ENCODE measurements around the gene BORCS6. TPM values are rescaled to one million over a fixed set of nuclear protein-coding genes. Genes with fewer than 3 reads are reported as not detected.

BORCS6 gene
- total RNA-seq, 4 donors from 2014 or later: 12.6 to 22.6 (median 17.9) TPM

DNA sequence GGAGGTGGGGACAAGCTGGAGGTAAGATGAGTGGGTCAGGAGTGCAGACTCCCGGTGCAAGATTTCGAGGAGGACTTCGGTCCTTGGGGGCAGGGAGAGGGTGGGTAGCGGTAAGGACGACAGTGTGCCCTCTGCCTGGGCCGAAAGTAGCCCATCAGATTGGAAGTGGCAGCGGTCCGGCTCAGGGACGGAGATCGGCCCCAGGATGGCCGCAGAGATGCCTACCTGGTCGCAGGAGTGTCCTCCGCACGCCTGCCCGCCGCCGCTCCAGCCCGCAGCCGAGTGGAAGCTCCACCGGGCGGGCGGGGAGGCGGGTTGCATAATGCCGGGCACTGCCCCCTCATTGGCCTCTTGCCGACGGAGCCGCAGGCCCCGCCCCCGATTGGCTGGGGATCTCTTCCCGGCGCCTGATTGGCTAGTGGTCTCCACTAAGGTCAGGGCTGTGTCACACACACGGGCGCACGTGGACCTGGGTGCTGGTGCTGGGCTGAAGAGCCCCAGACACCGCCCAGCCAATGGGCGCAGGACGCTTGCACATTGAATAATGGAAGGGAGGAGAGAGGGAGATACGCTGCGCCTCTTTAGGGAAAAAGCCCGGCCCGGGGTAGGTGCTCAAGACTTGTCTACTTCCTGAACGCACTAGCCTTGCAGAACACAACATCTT, 37.7 kb downstream of the BORCS6 start, which contains the start of gene PER1:
TSS of gene PER1 (minus strand) at position 293 of the 664 bp plus-strand sequence. CDS start 1,698 bp downstream, outside the sequence.
- H3K9me3 ChIP-seq: no peaks in the 10 kb centered on the region
- H3K4me1 ChIP-seq: peaks cover 2 to 40% (median 27%) of the 10 kb centered on the region in 4 donors
- peak within 1 kb of the TSS; percentile 91 to 99 (median 99) for H3K27ac ChIP-seq
- H3K36me3 ChIP-seq: peaks cover 0 to 38% (median 9%) of the 10 kb centered on the region in 3 donors
- H3K4me3 ChIP-seq: peak within 1 kb of the TSS; percentile 37 to 62 (median 55)
- no peaks in the 10 kb centered on the region for H3K27me3 ChIP-seq
- TF ChIP-seq, protein P1, sequence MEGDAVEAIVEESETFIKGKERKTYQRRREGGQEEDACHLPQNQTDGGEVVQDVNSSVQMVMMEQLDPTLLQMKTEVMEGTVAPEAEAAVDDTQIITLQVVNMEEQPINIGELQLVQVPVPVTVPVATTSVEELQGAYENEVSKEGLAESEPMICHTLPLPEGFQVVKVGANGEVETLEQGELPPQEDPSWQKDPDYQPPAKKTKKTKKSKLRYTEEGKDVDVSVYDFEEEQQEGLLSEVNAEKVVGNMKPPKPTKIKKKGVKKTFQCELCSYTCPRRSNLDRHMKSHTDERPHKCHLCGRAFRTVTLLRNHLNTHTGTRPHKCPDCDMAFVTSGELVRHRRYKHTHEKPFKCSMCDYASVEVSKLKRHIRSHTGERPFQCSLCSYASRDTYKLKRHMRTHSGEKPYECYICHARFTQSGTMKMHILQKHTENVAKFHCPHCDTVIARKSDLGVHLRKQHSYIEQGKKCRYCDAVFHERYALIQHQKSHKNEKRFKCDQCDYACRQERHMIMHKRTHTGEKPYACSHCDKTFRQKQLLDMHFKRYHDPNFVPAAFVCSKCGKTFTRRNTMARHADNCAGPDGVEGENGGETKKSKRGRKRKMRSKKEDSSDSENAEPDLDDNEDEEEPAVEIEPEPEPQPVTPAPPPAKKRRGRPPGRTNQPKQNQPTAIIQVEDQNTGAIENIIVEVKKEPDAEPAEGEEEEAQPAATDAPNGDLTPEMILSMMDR (IDR thresholded peaks at IDR 0.05): peak in 1 of 6 experiments; percentile 19
- TF ChIP-seq POLR2A (IDR thresholded peaks at IDR 0.05): peak; percentile 89 to 96
- DNase-seq: peak; percentile 88 to 97 (median 97)

DNA sequence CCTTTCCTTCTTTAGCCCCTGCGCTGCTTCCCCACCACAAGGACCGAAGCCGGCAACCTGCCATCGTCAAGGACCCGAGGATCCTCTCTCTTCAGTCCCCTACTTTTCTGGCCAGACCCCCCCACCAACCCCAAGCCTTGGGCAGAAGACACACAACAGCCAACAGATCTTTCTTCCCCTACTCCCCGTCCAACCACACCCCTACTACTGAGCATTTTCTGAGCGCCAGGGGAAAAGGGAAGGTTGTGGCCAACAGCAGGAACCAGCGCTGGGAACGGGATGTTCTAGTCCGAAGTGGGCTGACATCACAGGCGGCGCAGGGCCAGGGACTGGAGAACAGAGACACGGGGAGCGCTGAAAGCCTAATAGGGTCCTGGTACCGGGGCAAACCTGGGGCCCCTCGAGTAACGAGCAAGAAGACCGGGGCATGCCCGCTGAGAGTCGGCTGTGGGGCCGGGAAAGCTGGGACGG, 38.3 kb downstream of the BORCS6 start:
- H3K27ac ChIP-seq: peak overlapping the region; percentile 91 to 99 (median 99)
- no peaks in the 10 kb centered on the region for H3K27me3 ChIP-seq
- H3K4me1 ChIP-seq: peaks cover 2 to 36% (median 26%) of the 10 kb centered on the region in 4 donors
- peak overlapping the region; percentile 37 to 62 (median 55) for H3K4me3 ChIP-seq
- peak; percentile 79 to 94 (median 84) for DNase-seq
- peaks cover 0 to 43% (median 9%) of the 10 kb centered on the region in 3 donors for H3K36me3 ChIP-seq
- H3K9me3 ChIP-seq: no peaks in the 10 kb centered on the region
- peak in 1 of 2 donors; percentile 29 for TF ChIP-seq POLR2A (IDR thresholded peaks at IDR 0.05)
- TF ChIP-seq, protein P1 (IDR thresholded peaks at IDR 0.05): no peak

DNA sequence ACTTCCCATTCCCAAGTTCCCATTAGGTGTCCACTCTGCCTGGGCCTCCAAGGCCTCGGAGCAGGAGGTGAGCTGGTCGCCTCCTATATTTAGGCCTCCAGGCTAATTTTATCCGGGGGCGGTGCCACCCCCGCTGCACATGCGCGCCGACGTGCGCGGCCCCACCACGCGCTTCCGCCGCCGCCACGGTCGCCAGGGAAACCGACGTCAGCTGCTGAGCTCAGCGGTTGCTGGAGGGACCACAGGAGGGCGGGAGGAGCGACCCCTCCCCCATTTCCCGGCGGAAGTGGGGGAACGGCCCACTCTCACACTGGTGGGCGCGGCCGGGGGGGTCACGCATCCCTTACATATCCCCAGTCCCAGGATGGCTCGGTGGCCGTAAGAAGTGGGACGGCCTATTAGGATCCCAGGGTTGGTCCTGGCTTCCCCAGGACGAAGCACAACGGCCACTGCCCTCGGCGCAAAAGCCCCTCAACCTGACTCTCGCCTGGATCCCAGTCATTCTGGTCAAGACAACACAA, 38.8 kb downstream of the BORCS6 start:
- Histone ChIP-seq H3K36me3 (peaks cover 0 to 48% (median 9%) of the 10 kb centered on the region in 3 donors), H3K4me3 (peak overlapping the region; percentile 37 to 62 (median 55)), H3K9me3 (no peaks in the 10 kb centered on the region), H3K27me3 (no peaks in the 10 kb centered on the region), H3K4me1 (peaks cover 2 to 36% (median 26%) of the 10 kb centered on the region in 4 donors), H3K27ac (peak overlapping the region; percentile 91 to 99 (median 99))
- peak; percentile 83 to 96 (median 88) for DNase-seq
- no peak for TF ChIP-seq POLR2A (IDR thresholded peaks at IDR 0.05)
- TF ChIP-seq, protein P1 (IDR thresholded peaks at IDR 0.05): peak in 4 of 6 experiments; percentile 5 to 28 (median 8)

DNA sequence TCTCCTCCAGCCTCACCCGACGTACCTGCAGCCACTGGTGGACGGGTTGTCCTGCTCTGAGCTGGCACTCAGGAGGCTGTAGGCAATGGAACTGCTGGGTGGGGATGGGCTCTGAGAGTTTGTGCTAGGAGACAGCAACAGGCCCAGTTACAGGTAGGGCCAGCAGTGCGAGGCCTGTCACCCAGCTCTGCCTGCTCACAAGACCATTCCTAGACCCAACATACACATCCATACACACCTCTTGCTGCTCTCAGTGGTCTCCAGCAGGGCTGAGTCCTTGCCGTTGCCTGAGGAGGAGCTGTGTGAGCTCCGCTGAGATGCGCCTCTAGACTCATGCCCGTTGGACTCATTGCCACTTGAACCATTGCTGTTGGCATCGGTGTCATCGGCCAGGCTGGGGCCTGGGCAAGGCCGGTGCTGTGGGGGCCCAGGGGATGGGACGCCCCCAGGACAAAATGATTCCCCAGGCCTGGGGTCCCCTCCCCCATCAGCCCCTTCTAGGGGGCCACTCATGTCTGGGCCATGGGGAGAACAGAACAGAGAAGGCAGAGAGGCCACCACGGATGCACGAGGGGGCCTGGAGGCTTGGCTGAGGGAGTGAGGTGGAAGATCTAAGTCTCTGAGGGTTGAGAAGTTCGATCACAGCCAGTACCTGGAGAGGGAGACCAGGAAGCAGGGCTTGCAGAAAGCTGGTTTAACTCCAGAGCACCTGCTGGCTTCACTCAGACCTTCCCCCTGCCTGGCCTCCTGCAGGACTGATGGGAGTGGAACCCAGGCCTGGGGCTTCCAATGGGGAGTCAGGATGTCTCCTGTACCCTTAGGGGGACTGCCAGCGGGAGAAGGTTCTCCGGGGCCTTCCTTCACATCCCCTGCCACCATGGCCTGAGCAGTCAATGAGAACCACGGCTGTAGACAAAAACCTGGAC, 39.5 kb downstream of the BORCS6 start:
- H3K4me3 ChIP-seq: peak overlapping the region; percentile 37 to 62 (median 55)
- no peak for DNase-seq
- H3K27ac ChIP-seq: peak overlapping the region; percentile 91 to 99 (median 99)
- no peaks in the 10 kb centered on the region for H3K27me3 ChIP-seq
- TF ChIP-seq, protein P1 (IDR thresholded peaks at IDR 0.05): no peak
- no peak for TF ChIP-seq POLR2A (IDR thresholded peaks at IDR 0.05)
- H3K36me3 ChIP-seq: peaks cover 0 to 55% (median 9%) of the 10 kb centered on the region in 3 donors
- no peaks in the 10 kb centered on the region for H3K9me3 ChIP-seq
- H3K4me1 ChIP-seq: peaks cover 2 to 36% (median 26%) of the 10 kb centered on the region in 4 donors

All from Peyer's patch (tissue), 4 donors.